HepG2 (cell line): ENCODE measurements around the gene IL24. TPM values are rescaled to one million over a fixed set of nuclear protein-coding genes. Genes with fewer than 3 reads are reported as not detected.

Experiments used
- ATAC-seq: fragments of 200-7000 bp; cut with Tn5 transposase; 3 replicates; pipeline ENCODE4 v1.9.1; 2020; ENCODE audit warnings: mild to moderate bottlenecking, moderate library complexity
- BruUV-seq: library from RNA; stranded (reverse); fragments of 400-500 nt; replicated peaks from 2 replicates; lab custom pipeline; 2021; lab: Mats Ljungman, UMichigan
- CTCF ChIA-PET: fragments of 300-600 bp; formaldehyde crosslinking; extraction: SDS; loops from one replicate; lab custom pipeline; 2021; ENCODE audit warnings: low total read pairs, inconsistent platforms, low intra/inter-chr PET ratio; lab: Yijun Ruan, JAX
- POLR2A ChIA-PET: fragments of 350-600 bp; sonication (Branson Sonifier 250); formaldehyde crosslinking; loops from one replicate; lab custom pipeline; 2020; ENCODE audit warnings: antibody characterized with exemption, inconsistent platforms; lab: Yijun Ruan, JAX
- DNase-seq: peaks from one replicate; pipeline ENCODE4 v3.0.0-alpha.2; 2015; ENCODE audit warnings: low spot score
- FAIRE-seq: peaks from 3 replicates; lab custom pipeline; 2011; peaks lifted over from hg19 to GRCh38; lab: Jason Lieb, UNC
- H2AFZ ChIP-seq: one replicate; pipeline ENCODE4 v1.6.1; 2011; ENCODE audit warnings: low read length, inconsistent platforms
- H3K27ac ChIP-seq: fragments of 300-600 bp; 3 replicates; pipeline ENCODE4 v1.8.0; 2011; ENCODE audit warnings: mixed run types, mild to moderate bottlenecking, mixed read lengths, low read length, inconsistent platforms; ENCODE audit not compliant: insufficient read depth; ENCODE audit errors: extremely low read length
- H3K27me3 ChIP-seq, 2 experiments: fragments of 200-600 bp in 1 of 2; 2 replicates in 1 of 2; 3 replicates in 1 of 2; pipeline versions ENCODE4 v1.6.0 to v1.8.0; 2011; ENCODE audit warnings: low read length in 2 of 2, mild to moderate bottlenecking in 2 of 2, moderate library complexity in 2 of 2, inconsistent platforms in 1 of 2; ENCODE audit not compliant: insufficient read depth in 2 of 2, control insufficient read depth in 1 of 2
- H3K36me3 ChIP-seq, 2 experiments: fragments of 200-600 bp in 1 of 2; replicated peaks in 1 of 2; 2 replicates in 1 of 2; 3 replicates in 1 of 2; pipeline versions ENCODE4 v1.5.1 to v1.8.0; 2011; ENCODE audit warnings: low read length in 2 of 2, inconsistent platforms in 1 of 2; ENCODE audit not compliant: insufficient read depth in 2 of 2, control insufficient read depth in 1 of 2
- H3K4me1 ChIP-seq: 2 replicates; pipeline ENCODE4 v1.5.1; 2012; ENCODE audit warnings: low read length, inconsistent platforms; ENCODE audit not compliant: insufficient read depth
- H3K4me2 ChIP-seq: 2 replicates; pipeline ENCODE4 v1.6.0; 2011; ENCODE audit warnings: low read depth, low read length, inconsistent platforms
- H3K4me3 ChIP-seq, 3 experiments: fragments of 200-600 bp in 1 of 3; sonication (generic), shearing (Covaris generic) in 1 of 3; replicated peaks in 1 of 3; 2 replicates each; pipeline ENCODE4 v1.5.1; 2011 to 2016; ENCODE audit warnings: low read length in 3 of 3, inconsistent platforms in 2 of 3, low read depth in 2 of 3, mild to moderate bottlenecking in 2 of 3, control low read depth in 1 of 3, mixed read lengths in 1 of 3; ENCODE audit not compliant: insufficient read depth in 1 of 3
- H3K79me2 ChIP-seq: one replicate; pipeline ENCODE4 v1.6.1; 2011; ENCODE audit warnings: low read length, inconsistent platforms; ENCODE audit not compliant: insufficient read depth
- H3K9ac ChIP-seq: 2 replicates; pipeline ENCODE4 v1.6.0; 2011; ENCODE audit warnings: mild to moderate bottlenecking, low read depth, low read length, inconsistent platforms; ENCODE audit not compliant: insufficient read depth
- H3K9me3 ChIP-seq: 2 replicates; pipeline ENCODE4 v1.5.1; 2012; ENCODE audit warnings: mild to moderate bottlenecking, low read length
- H4K20me1 ChIP-seq: 2 replicates; pipeline ENCODE4 v1.6.0; 2011; ENCODE audit warnings: inconsistent platforms, mild to moderate bottlenecking, low read length, moderate library complexity; ENCODE audit not compliant: insufficient read depth
- ADNP ChIP-seq: sonication (generic); formaldehyde crosslinking; IDR thresholded peaks from 2 replicates; pipeline ENCODE4 v1.4.0; 2020; ENCODE audit warnings: missing genetic modification reagents
- AHR ChIP-seq: IDR thresholded peaks from 2 replicates; pipeline ENCODE4 v1.6.1; 2018; ENCODE audit warnings: missing genetic modification reagents, missing compliant biosample characterization
- CENPT ChIP-seq: sonication (generic); formaldehyde crosslinking; IDR thresholded peaks from 2 replicates; pipeline ENCODE4 v1.8.0; 2022; ENCODE audit warnings: low read depth, mild to moderate bottlenecking, moderate library complexity, missing genetic modification reagents
- ELF4 ChIP-seq: sonication (generic); formaldehyde crosslinking; IDR thresholded peaks from 2 replicates; pipeline ENCODE4 v1.5.0; 2020; ENCODE audit warnings: missing genetic modification reagents, mild to moderate bottlenecking, moderate library complexity, borderline replicate concordance
- FOXO4 ChIP-seq: sonication (generic); formaldehyde crosslinking; conservative IDR thresholded peaks from 2 replicates; pipeline ENCODE4 v1.8.1; 2023; ENCODE audit warnings: missing genetic modification reagents
- KDM5A ChIP-seq: fragments of 200-600 bp; sonication (generic); IDR thresholded peaks from 2 replicates; pipeline ENCODE4 v1.7.0; 2018; ENCODE audit warnings: antibody characterized with exemption, mild to moderate bottlenecking, low read length, borderline replicate concordance
- KLF6 ChIP-seq: IDR thresholded peaks from 2 replicates; pipeline ENCODE4 v1.8.0; 2016; ENCODE audit warnings: missing biosample characterization, missing genetic modification reagents
- NCOA1 ChIP-seq: sonication (generic); formaldehyde crosslinking; IDR thresholded peaks from 2 replicates; pipeline ENCODE4 v1.9.0; 2021; ENCODE audit warnings: missing genetic modification reagents
- SNAPC2 ChIP-seq: sonication (generic); formaldehyde crosslinking; IDR thresholded peaks from 2 replicates; pipeline ENCODE4 v1.8.1; 2022; ENCODE audit warnings: mild to moderate bottlenecking, missing genetic modification reagents
- ZNF124 ChIP-seq: sonication (generic); formaldehyde crosslinking; IDR thresholded peaks from 2 replicates; pipeline ENCODE4 v1.4.0; 2020; ENCODE audit warnings: missing genetic modification reagents
- ZSCAN21 ChIP-seq: sonication (generic); formaldehyde crosslinking; IDR thresholded peaks from 2 replicates; pipeline ENCODE4 v1.8.0; 2022; ENCODE audit warnings: mild to moderate bottlenecking, missing genetic modification reagents, moderate library complexity, borderline replicate concordance
- WGBS: methylation state at CpG from one replicate; pipeline ENCODE4 v1.1.6; 2017; ENCODE audit warnings: low lambda C conversion rate; 5-methylcytosine and 5-hydroxymethylcytosine counted together
- in situ Hi-C: cut with HindIII; loops from 2 replicates; pipeline ENCODE4 v1.10.0; 2017; ENCODE audit warnings: low pct_unique_long_range_greater_than_20kb; ENCODE audit not compliant: extremely low pct_ligation_motif_present
- intact Hi-C: fragments of 100-400 bp; cut with micrococcal nuclease; formaldehyde crosslinking; loops from one replicate; pipeline ENCODE4 v1.10.0; 2022; ENCODE audit not compliant: unreplicated experiment
- polyA plus RNA-seq, 8 experiments: library from polyadenylated mRNA; depleted of rRNA in 3 of 8; stranded (reverse) in 7 of 8; unstranded in 1 of 8; fragments of >200 nt; fragmentation: Illumina TruSeq in 4 of 8; extraction: Trizol in 4 of 8; gene quantifications; 2 replicates each; pipeline versions ENCODE4 v1.2.1 to v1.2.3, GENCODE V29; 2011 to 2016; ENCODE audit warnings: low read depth in 4 of 8, missing spikeins in 1 of 8, mixed read lengths in 1 of 8; ENCODE audit not compliant: insufficient read depth in 1 of 8
- total RNA-seq, 5 experiments: library from RNA; depleted of rRNA; stranded (reverse); fragments of >200 nt; fragmentation: Illumina TruSeq; extraction: Trizol; gene quantifications; 2 replicates each; pipeline ENCODE4 v1.2.3, GENCODE V29; 2016; ENCODE audit warnings: low read depth in 1 of 5
- TF ChIP-seq, protein P1 (sequence below): sonication (generic); formaldehyde crosslinking; conservative IDR thresholded peaks from 2 replicates; pipeline ENCODE4 v1.8.0; 2022; ENCODE audit warnings: low read depth, missing genetic modification reagents

IL24 gene
- total and polyA plus RNA-seq, 2 of the 13 experiments (the other 11 are each of a cell fraction or from before 2014, with no cell fraction given) = not detected

DNA sequence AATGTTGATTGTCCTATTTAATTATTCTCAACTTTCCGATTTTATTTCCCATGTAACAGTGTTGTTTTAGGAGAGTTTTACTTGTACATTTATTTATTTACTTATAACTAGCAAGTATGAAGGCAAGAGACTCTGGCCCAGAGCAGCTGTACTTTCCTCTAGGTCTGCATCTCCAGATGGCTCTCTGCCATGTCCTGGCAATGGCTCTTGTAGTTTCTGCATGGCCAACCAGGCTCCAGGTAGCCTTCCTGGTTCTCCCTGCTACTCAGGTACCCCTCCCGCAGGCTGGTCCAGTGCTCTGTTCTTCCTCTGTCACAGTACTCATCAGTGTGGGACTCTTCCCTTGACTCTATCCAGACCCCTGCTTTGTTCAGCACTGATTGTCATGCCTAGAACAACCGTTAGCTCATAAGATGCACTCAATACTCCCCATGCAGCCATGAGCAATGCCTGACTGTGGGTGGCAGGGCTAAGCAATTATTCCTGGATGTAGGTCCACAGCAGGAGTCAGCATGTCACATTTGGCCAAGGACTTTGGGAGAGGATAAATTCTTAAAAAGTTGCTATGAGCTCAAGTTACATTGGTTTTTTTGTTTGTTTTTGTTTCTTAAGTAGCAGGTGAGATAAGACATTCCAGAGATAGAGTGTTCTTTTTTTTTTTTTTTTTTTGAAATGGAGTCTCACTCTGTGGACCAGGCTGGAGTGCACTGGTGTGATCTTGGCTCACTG is 42.7 kb upstream of the IL24 start:
- FAIRE-seq (no peak), DNase-seq (no peak), ATAC-seq (no peak)
- no peak overlapping the region for H3K9ac ChIP-seq
- H3K79me2 ChIP-seq = no peaks in the 10 kb centered on the region
- POLR2A ChIA-PET = no interaction called here
- intact Hi-C loops = no loop called here
- H3K27ac ChIP-seq = no peak overlapping the region
- WGBS = 35% methylated on average over 3 of the region's 3 CpGs
- H3K4me3 ChIP-seq = no peak overlapping the region
- TF ChIP-seq FOXO4 (CRISPR knock-in tag) (no peak), KLF6 (CRISPR knock-in tag) (no peak), CENPT (CRISPR knock-in tag) (no peak), NCOA1 (CRISPR knock-in tag) (no peak), AHR (CRISPR knock-in tag) (no peak), ZNF124 (CRISPR knock-in tag) (no peak), ADNP (no peak), SNAPC2 (no peak), KDM5A (no peak), ELF4 (no peak), ZSCAN21 (CRISPR knock-in tag) (no peak)
- TF ChIP-seq, protein P1, sequence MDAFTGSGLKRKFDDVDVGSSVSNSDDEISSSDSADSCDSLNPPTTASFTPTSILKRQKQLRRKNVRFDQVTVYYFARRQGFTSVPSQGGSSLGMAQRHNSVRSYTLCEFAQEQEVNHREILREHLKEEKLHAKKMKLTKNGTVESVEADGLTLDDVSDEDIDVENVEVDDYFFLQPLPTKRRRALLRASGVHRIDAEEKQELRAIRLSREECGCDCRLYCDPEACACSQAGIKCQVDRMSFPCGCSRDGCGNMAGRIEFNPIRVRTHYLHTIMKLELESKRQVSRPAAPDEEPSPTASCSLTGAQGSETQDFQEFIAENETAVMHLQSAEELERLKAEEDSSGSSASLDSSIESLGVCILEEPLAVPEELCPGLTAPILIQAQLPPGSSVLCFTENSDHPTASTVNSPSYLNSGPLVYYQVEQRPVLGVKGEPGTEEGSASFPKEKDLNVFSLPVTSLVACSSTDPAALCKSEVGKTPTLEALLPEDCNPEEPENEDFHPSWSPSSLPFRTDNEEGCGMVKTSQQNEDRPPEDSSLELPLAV (CRISPR knock-in tag) = no peak
- no peaks in the 10 kb centered on the region for H4K20me1 ChIP-seq
- no TSS peak for BruUV-seq
- H3K27me3 ChIP-seq = no peaks in the 10 kb centered on the region; a peak in 1 of 5 replicates
- H3K36me3 ChIP-seq = no peaks in the 10 kb centered on the region
- H3K4me2 ChIP-seq = no peak overlapping the region
- CTCF ChIA-PET = no interaction called here
- H2AFZ ChIP-seq = no peak overlapping the region
- no peaks in the 10 kb centered on the region for H3K4me1 ChIP-seq
- in situ Hi-C loops = no loop called here
- no peaks in the 10 kb centered on the region; the same call in 1 of the 2 replicates for H3K9me3 ChIP-seq
